Natural killer cell (primary cell): ENCODE data around the gene CIZ1. TPM values are rescaled to one million over a fixed set of nuclear protein-coding genes. Genes with fewer than 3 reads are reported as not detected.
"Not testable (repeated sequence)": the region's sequence is repeated elsewhere in the genome, so short reads cannot be mapped to it uniquely, and the experiment has no call there.

Source experiments
- ATAC-seq, 3 donors: fragments of 150-1000 bp in 2 of 3; fragments of 200-7000 bp in 1 of 3; cut with Tn5 transposase; 1 replicate in 1 of 3; 2 replicates in 2 of 3; pipeline ENCODE4 v1.10.0; 2021; ENCODE audit warnings: mild to moderate bottlenecking in 2 of 3, moderate library complexity in 2 of 3
- DNase-seq, 2 donors: peaks; one replicate each; pipeline versions ENCODE4 v3.0.0 to v3.0.0-alpha.2; 2013 to 2021; ENCODE audit warnings: mixed read lengths in 1 of 2
- H3K27ac ChIP-seq: one replicate; pipeline ENCODE4 v1.5.1; 2013; ENCODE audit warnings: mild to moderate bottlenecking, low read length
- H3K27me3 ChIP-seq: one replicate; pipeline ENCODE4 v1.6.1; 2013; ENCODE audit warnings: low read length; ENCODE audit not compliant: control insufficient read depth, insufficient read depth
- H3K36me3 ChIP-seq: one replicate; pipeline ENCODE4 v1.6.1; 2013; ENCODE audit warnings: low read length; ENCODE audit not compliant: control insufficient read depth, insufficient read depth
- H3K4me1 ChIP-seq: one replicate; pipeline ENCODE4 v1.6.1; 2013; ENCODE audit warnings: low read length; ENCODE audit not compliant: control insufficient read depth, insufficient read depth
- H3K4me3 ChIP-seq: one replicate; pipeline ENCODE4 v1.5.1; 2013; ENCODE audit warnings: low read length
- H3K9me3 ChIP-seq: one replicate; pipeline ENCODE4 v1.6.1; 2013; ENCODE audit warnings: low read length; ENCODE audit not compliant: control insufficient read depth, insufficient read depth
- H3K27ac Mint-ChIP-seq, 2 donors: one replicate each; pipeline ENCODE4 v1.8.0; 2022; ENCODE audit warnings: mild to moderate bottlenecking in 2 of 2, mixed read lengths in 2 of 2, moderate library complexity in 1 of 2
- H3K27me3 Mint-ChIP-seq, 2 donors: one replicate each; pipeline ENCODE4 v1.8.0; 2022; ENCODE audit warnings: low read depth in 2 of 2, mixed read lengths in 2 of 2
- H3K36me3 Mint-ChIP-seq: one replicate; pipeline ENCODE4 v1.8.0; 2022; ENCODE audit warnings: mixed read lengths
- H3K4me1 Mint-ChIP-seq, 2 donors: one replicate each; pipeline ENCODE4 v1.8.0; 2022; ENCODE audit warnings: mixed read lengths in 2 of 2
- H3K4me3 Mint-ChIP-seq: one replicate; pipeline ENCODE4 v1.8.0; 2022; ENCODE audit warnings: mild to moderate bottlenecking, moderate library complexity, mixed read lengths
- H3K9me3 Mint-ChIP-seq, 2 donors: one replicate each; pipeline ENCODE4 v1.8.0; 2022; ENCODE audit warnings: mixed read lengths in 2 of 2
- WGBS: methylation state at CpG from one replicate; pipeline ENCODE4 v1.1.7; 2013; ENCODE audit warnings: missing lambda C conversion rate; ENCODE audit not compliant: insufficient coverage; 5-methylcytosine and 5-hydroxymethylcytosine counted together
- intact Hi-C: fragments of 100-400 bp; cut with micrococcal nuclease; formaldehyde crosslinking; loops from one replicate; pipeline ENCODE4 v1.14.2; 2022
- total RNA-seq, 4 donors: library from RNA; stranded (reverse); fragments of 120-200 nt in 1 of 4; gene quantifications; one replicate each; pipeline versions ENCODE4 v1.2.3 to v1.2.4, GENCODE V29; 2013 to 2022
- TF ChIP-seq, protein P1 (sequence below): fragments of 200-600 bp; IDR thresholded peaks from one replicate; pipeline ENCODE4 v1.8.0; 2022; ENCODE audit warnings: antibody characterized with exemption

CIZ1 gene
- total RNA-seq, 3 donors from 2014 or later (not counting 1 experiment from before 2014, with no cell fraction given): 152 to 165 (median 159) TPM

DNA sequence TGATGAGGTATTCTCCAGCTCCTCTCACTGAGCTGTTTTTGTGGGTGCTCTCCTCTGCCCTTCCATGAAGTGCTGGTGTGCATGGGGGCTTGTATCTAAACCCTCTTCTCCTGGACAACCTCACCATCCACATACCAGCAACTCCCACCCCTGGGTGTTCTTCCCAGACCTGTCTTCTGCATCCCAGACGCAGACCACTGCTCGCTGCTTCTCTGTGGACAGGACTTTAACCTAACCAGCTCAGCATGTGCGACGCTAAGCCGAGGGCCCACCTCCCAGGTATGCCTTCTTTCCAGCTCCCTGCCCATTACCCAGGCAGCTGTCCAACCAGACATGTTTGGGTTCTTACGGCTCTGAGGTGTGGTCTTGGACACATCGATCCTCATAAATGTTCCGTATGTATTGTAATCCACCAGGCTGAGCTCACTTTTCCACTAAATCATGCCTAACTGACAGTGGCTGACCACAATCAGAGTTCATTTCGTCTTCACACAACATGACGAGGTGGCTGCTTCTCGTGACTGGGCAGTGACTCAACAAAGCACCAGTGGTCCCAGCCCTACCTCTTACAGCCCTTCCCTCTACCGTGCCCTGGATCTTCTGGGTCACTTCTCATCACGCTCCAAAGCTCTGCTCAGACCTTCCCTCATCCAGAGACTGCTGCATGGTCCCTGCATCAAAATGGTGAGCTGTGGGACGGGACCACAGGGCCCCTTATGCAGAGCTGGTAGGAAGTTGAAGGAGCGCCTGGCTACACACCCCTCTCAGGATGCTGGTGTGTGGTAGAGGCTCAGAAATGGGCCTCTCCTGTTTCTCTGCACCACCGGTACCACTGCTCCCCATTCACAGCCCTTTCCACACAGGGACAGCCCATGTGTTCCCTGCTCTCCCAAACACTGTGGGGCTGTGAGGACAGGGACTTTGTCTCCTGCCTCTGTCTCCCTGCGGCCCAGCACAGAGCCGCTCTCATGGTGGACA is 54.3 kb downstream of the CIZ1 start:
- intact Hi-C loops: no loop called here
- no peaks in the 10 kb centered on the region for H3K4me1 Mint-ChIP-seq
- no peaks in the 10 kb centered on the region for H3K36me3 ChIP-seq
- peaks cover 27 to 28% of the 10 kb centered on the region in 2 donors for H3K27me3 Mint-ChIP-seq
- no peaks in the 10 kb centered on the region for H3K4me1 ChIP-seq
- no peaks in the 10 kb centered on the region for H3K36me3 Mint-ChIP-seq
- 84% methylated on average over 17 of the region's 18 CpGs for WGBS
- H3K4me3 ChIP-seq: no peak overlapping the region
- H3K4me3 Mint-ChIP-seq: no peak overlapping the region
- ATAC-seq (no peak), DNase-seq (no peak)
- TF ChIP-seq, protein P1, sequence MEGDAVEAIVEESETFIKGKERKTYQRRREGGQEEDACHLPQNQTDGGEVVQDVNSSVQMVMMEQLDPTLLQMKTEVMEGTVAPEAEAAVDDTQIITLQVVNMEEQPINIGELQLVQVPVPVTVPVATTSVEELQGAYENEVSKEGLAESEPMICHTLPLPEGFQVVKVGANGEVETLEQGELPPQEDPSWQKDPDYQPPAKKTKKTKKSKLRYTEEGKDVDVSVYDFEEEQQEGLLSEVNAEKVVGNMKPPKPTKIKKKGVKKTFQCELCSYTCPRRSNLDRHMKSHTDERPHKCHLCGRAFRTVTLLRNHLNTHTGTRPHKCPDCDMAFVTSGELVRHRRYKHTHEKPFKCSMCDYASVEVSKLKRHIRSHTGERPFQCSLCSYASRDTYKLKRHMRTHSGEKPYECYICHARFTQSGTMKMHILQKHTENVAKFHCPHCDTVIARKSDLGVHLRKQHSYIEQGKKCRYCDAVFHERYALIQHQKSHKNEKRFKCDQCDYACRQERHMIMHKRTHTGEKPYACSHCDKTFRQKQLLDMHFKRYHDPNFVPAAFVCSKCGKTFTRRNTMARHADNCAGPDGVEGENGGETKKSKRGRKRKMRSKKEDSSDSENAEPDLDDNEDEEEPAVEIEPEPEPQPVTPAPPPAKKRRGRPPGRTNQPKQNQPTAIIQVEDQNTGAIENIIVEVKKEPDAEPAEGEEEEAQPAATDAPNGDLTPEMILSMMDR: no peak
- H3K9me3 ChIP-seq: no peaks in the 10 kb centered on the region
- no peak overlapping the region for H3K27ac Mint-ChIP-seq
- H3K27ac ChIP-seq: no peak overlapping the region
- H3K9me3 Mint-ChIP-seq: no peaks in the 10 kb centered on the region
- H3K27me3 ChIP-seq: no peaks in the 10 kb centered on the region

DNA sequence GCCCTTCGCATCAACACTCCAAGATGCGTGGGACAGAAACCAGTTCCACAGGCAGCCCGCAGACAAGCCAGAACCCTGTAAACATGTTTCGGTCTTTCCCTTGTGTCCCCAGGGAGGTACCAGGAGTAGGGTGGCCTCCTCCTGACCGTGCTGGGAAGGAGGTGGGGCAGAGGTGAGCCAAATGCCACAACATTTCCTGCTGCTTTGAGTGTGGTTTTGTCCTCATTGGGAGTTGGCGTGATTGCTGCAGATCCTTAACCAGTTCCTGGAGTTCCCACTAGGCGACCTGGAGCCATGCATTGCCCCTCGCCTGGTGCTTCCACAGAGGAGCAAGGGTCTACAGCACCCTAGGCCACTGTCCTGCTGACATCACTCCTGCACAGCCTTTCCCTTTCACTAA is 55.8 kb downstream of the CIZ1 start:
- H3K27ac Mint-ChIP-seq, H3K9me3 ChIP-seq, H3K9me3 Mint-ChIP-seq, H3K4me3 Mint-ChIP-seq, H3K27me3 ChIP-seq, H3K36me3 Mint-ChIP-seq, ATAC-seq, DNase-seq, intact Hi-C loops, H3K4me3 ChIP-seq, H3K36me3 ChIP-seq, H3K4me1 ChIP-seq, H3K27ac ChIP-seq, H3K4me1 Mint-ChIP-seq: not testable (repeated sequence)
- peaks cover 27 to 28% of the 10 kb centered on the region in 2 donors for H3K27me3 Mint-ChIP-seq
- 62% methylated on average over 8 of the region's 8 CpGs for WGBS

DNA sequence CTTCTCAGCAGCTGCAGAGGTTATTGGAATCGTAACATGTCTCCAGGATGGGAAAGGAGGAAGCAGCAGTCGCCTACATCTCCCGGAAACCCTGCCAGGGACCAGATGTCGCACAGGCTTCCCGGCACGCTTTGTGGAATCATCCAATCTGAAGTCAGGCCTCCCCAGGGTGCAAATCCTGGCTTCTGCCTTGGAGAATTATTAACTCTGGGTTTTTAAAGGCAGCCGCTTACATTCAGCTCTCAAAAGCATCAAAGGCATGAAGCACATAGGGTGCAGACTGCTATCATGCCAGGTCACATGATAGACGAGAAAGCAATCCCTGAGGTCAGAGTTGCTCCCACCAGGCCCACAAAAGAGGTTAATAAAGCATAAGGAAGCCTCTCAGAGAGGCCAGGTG is 59.2 kb downstream of the CIZ1 start:
- H3K27ac Mint-ChIP-seq, H3K4me3 ChIP-seq, H3K4me3 Mint-ChIP-seq, intact Hi-C loops, H3K27me3 ChIP-seq, H3K27ac ChIP-seq, H3K9me3 Mint-ChIP-seq, H3K36me3 ChIP-seq, DNase-seq, H3K9me3 ChIP-seq, ATAC-seq, H3K36me3 Mint-ChIP-seq: not testable (repeated sequence)
- peaks cover 24 to 27% of the 10 kb centered on the region in 2 donors for H3K27me3 Mint-ChIP-seq
- H3K4me1 ChIP-seq: peaks cover 13% of the 10 kb centered on the region
- 68% methylated on average over 8 of the region's 8 CpGs for WGBS
- peaks cover 17 to 19% of the 10 kb centered on the region in 2 donors for H3K4me1 Mint-ChIP-seq

DNA sequence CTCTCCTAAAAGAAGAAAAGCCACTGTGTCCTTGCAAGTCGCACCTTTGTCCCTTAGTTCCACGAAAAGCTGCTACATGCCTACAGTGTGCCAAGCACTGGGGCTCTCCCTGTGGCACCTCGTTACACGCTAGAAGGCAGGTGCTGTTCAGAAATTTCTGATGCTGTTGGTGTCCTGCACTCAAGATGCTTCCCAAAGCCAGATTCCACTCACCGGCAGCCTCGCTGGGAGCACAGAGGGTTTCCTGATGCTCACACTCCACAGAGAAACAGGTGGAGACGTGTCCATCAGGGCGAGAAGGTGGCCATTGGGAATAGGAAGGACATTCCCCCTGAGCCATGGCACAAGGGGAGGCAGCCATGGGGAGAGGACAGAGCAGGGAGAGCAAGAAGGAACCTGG is 60.0 kb downstream of the CIZ1 start:
- ATAC-seq, H3K36me3 ChIP-seq, DNase-seq, H3K9me3 ChIP-seq, H3K9me3 Mint-ChIP-seq, H3K4me3 Mint-ChIP-seq, intact Hi-C loops, H3K36me3 Mint-ChIP-seq, H3K27ac Mint-ChIP-seq, H3K27me3 ChIP-seq, H3K4me3 ChIP-seq, H3K27ac ChIP-seq: not testable (repeated sequence)
- 96% methylated on average over 8 of the region's 8 CpGs for WGBS
- H3K27me3 Mint-ChIP-seq: peaks cover 24 to 27% of the 10 kb centered on the region in 2 donors
- peaks cover 17 to 20% of the 10 kb centered on the region in 2 donors for H3K4me1 Mint-ChIP-seq
- peaks cover 19% of the 10 kb centered on the region for H3K4me1 ChIP-seq

DNA sequence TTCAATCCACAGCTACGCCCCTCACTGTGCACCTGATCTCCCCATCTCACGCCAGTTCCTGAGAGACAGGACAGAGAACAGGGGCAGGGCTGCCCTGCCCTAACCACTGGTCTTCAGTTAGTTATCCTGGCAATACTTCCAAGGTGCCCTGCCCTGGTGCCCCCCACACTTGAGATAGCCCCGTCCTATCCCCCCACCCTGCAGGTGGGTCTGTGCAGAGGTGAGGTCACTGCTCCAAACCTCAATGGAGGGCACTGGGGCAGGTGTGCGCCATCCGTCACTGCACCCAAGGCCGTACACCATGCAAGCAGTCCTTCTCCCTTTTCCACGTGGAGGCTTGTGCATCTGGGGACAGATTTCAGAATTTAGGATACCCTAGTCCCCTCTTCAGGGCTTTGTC is 60.7 kb downstream of the CIZ1 start:
- H3K36me3 Mint-ChIP-seq, H3K9me3 Mint-ChIP-seq, H3K27me3 ChIP-seq, H3K27ac Mint-ChIP-seq, H3K36me3 ChIP-seq, DNase-seq, H3K4me3 Mint-ChIP-seq, intact Hi-C loops, H3K9me3 ChIP-seq, H3K4me3 ChIP-seq, H3K27ac ChIP-seq, ATAC-seq: not testable (repeated sequence)
- WGBS: 75% methylated on average over 6 of the region's 7 CpGs
- peaks cover 20 to 24% of the 10 kb centered on the region in 2 donors for H3K27me3 Mint-ChIP-seq
- peaks cover 24 to 27% of the 10 kb centered on the region in 2 donors for H3K4me1 Mint-ChIP-seq
- H3K4me1 ChIP-seq: peaks cover 26% of the 10 kb centered on the region
